ENCODE measurements around the gene NYAP1.
"Not testable (repeated sequence)": the region's sequence is repeated elsewhere in the genome, so short reads cannot be mapped to it uniquely, and the experiment has no call there.

The NYAP1 gene

GRCh38 chr7:100483722-100484672 lies at the start of gene NYAP1:
Gene NYAP1, plus strand, starts transcription at chr7:100483927. Its CDS starts 1,385 bp downstream, at chr7:100485312.
- peak; percentile 22 to 45 for DNase-seq

GRCh38 chr7:100434297-100435144 lies 49.2 kb upstream of the NYAP1 start:
- DNase-seq: peak in 1 of 2 experiments; percentile 22

GRCh38 chr7:100435401-100436304 lies 48.1 kb upstream of the NYAP1 start:
- DNase-seq: peak; percentile 26 to 48

- DNase-seq: no peak
These were observed 46.3 kb upstream of the NYAP1 start for GRCh38 chr7:100437150-100438100.

- no peak for DNase-seq
These were observed 45.6 kb upstream of the NYAP1 start for GRCh38 chr7:100438172-100438571.

- not testable (repeated sequence) for DNase-seq
These were observed 45.0 kb upstream of the NYAP1 start for GRCh38 chr7:100438731-100439130.

- DNase-seq: not testable (repeated sequence)
These were observed 44.5 kb upstream of the NYAP1 start for GRCh38 chr7:100439244-100439643.

GRCh38 chr7:100441641-100442535 lies 41.8 kb upstream of the NYAP1 start:
- DNase-seq: no peak

- no peak for DNase-seq
These were observed 40.5 kb upstream of the NYAP1 start for GRCh38 chr7:100443096-100443840.

GRCh38 chr7:100444311-100445278 lies 39.1 kb upstream of the NYAP1 start:
- peak in 1 of 2 experiments; percentile 23 for DNase-seq

GRCh38 chr7:100446040-100446439 lies 37.7 kb upstream of the NYAP1 start:
- DNase-seq: no peak

GRCh38 chr7:100447363-100447762 lies 36.4 kb upstream of the NYAP1 start:
- DNase-seq: not testable (repeated sequence)

GRCh38 chr7:100449190-100449795 lies 34.4 kb upstream of the NYAP1 start:
- DNase-seq: no peak

GRCh38 chr7:100452513-100452912 lies 31.2 kb upstream of the NYAP1 start:
- no peak for DNase-seq

- DNase-seq: not testable (repeated sequence)
These were observed 29.9 kb upstream of the NYAP1 start for GRCh38 chr7:100453854-100454253.

- DNase-seq: no peak
These were observed 28.5 kb upstream of the NYAP1 start for GRCh38 chr7:100455206-100455605.

GRCh38 chr7:100456562-100456961 lies 27.2 kb upstream of the NYAP1 start:
- DNase-seq: no peak

GRCh38 chr7:100457033-100457432 lies 26.7 kb upstream of the NYAP1 start:
- DNase-seq: no peak
